ENCODE measurements around the gene LTC4S.
A peak's percentile ranks its signal among the peaks of the same experiment; 100 is the strongest.
"Not testable (repeated sequence)": the region's sequence is repeated elsewhere in the genome, so short reads cannot be mapped to it uniquely, and the experiment has no call there.

The LTC4S gene

GRCh38 chr5:179793468-179794139, at the start of gene LTC4S:
TSS of gene LTC4S (plus strand) at chr5:179793986. CDS start at chr5:179794081, 95 bp downstream.
- DNase-seq: peak; percentile 53

- DNase-seq: not testable (repeated sequence)
Observed at GRCh38 chr5:179744106-179744505, 49.7 kb upstream of the LTC4S start.

DNA sequence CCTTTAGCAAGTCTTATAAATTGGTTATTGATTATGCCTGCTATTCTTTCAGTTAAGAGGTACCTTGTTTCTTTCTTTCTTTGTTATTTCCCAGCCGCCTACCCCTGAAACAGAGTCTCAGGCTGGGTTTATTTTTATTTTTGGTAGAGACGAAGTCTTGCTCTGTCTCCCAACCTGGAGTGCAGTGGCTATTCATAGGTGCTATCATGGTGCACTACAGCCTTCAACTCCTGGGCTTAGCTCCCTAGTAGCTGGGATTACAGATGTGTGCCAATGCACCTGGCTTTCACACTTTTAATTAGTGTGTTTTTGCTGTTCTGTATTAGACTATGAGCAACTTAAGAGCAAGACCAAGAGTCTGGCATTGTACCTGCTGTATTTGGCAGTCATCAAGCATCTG, 46.9 kb upstream of the LTC4S start:
- DNase-seq: no peak

GRCh38 chr5:179747811-179748210, 46.0 kb upstream of the LTC4S start:
- no peak for DNase-seq

- no peak for DNase-seq
Observed at GRCh38 chr5:179749857-179750508, 43.8 kb upstream of the LTC4S start.

DNA sequence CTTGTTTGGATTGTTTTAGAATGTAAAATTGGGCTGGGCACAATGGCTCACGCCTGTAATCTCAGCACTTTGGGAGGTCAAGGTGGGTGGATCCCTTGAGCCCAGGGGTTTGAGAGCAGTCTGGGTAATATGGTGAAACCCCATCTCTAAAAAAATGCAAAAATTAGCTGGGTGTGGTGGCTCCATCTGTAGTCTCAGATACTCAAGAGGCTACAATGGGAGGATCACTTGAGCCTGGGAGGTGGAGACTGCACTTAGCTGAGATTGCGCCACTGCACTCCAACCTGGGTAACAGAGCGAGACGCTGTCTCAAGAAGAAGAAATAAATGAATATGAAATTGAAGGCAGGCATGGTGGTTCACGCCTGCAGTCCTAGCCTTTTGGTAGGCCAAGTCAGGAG, 39.8 kb upstream of the LTC4S start:
- DNase-seq: no peak

- no peak for DNase-seq
Observed at GRCh38 chr5:179755022-179755421, 38.8 kb upstream of the LTC4S start.

DNA sequence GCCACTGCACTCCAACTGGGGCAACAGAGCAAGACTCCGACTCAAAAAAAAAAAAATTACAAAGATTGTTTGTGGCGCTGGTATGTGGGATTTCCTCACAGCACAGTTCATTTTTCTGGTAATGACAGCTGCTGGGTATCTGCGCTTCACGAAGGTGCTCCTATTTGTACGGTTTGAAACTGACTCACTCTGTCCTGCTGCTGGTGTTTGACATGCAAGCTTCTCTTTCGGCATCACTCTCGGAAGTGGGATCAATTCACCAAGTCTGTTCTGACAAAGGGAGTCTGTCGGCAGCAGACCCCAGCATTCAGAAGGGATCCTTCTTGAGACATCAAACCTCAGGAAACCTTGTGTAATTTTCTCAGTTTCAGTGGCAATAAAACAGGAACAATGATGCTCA, 34.8 kb upstream of the LTC4S start:
- no peak for DNase-seq

DNA sequence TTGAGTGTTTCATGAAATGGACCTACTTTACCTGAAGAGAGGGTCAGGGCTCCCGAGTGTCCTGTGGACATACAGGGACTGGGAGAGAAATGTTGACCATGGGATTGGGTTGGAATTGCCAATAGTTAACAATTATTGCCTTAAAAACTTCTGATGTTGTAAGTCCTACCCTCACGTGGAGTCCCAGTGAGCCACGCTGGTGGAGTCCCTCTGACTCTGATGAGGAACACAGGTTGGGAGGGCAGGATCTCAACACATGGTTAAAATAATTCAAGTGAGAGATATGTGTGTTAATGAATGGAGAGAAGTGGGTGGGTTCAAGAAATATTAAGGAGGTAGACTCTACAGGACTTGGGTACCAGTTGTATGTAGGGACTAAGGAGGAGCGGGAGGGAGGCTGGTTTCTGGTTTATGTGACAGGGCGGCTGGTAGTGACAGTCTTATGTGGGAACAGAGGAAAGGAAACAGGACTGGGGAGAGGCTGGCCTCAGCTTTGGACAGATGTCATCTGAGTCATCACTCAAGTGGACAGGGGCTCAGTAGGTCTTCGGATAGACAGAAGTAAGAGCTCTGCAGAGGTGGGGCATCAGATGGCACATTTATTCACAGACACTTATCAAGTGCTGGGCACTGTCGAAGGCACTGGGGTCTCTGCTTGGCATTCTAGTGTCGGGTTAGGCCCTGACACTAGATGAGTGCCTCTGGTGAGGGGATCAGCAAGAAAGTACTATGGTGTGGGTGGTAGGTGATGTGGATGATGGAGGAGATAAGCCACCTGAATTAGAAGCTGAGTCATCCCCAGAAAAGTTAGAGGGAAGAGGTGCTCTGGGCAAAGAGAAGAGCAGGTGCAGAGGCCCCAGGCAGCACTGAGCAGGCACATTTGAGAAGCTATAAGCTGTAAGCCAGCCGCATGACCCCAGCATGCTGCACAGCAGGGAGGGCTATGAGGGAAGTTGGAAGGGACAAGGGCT, 33.9 kb upstream of the LTC4S start:
- peak; percentile 29 for DNase-seq

DNA sequence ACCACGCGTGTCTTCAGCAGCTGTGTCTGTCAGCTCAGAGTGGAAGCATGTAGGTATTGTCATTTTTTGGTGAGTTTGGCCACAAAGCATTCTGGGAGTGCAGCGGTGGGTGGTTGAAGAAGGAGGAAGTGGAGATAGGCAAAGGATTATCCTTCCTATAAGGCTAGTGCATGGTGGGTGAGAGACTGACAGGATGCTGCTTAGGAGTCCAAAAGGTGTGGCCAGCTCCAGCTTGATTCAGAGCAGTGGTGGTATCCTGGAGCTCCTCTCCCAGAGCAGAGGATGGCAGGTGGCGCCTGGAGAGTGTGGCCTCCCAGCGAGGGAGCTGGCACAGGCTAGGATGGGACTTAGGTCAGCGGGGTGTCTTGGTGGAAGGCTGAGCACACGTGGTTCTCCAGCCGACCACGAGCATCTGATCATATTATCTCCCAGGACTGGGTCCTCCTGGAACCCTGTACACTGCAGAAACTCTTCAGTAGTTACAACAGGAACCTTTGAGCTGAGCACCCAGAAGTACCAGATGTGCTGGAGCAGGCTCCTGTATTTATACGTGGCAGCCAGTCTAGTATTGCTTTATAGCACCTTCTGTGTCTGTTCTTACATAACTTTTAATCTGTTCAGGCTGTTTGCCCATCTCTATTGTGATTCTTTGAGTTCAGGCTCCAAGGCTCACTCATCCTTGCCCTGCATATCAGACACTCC, 31.6 kb upstream of the LTC4S start:
- DNase-seq: peak; percentile 30

DNA sequence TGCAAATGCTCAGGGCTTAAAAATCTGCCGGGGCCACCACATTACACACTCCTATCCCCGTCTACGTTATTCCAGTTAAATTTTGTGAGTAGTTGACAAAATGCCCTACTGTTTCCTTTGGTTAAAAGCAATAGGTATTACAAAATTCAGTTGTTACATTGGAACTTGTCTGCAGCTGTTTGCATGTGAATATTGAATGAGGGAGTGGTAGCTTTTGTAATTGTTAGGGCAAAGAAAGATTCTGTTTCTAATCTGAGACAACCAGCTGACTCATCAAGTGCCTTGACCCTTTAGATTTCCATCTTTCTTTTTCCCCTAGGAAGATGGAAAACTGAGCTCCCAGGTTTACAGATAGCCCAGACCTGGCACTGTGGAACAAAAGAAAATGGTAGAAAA, 31.0 kb upstream of the LTC4S start:
- DNase-seq: no peak

DNA sequence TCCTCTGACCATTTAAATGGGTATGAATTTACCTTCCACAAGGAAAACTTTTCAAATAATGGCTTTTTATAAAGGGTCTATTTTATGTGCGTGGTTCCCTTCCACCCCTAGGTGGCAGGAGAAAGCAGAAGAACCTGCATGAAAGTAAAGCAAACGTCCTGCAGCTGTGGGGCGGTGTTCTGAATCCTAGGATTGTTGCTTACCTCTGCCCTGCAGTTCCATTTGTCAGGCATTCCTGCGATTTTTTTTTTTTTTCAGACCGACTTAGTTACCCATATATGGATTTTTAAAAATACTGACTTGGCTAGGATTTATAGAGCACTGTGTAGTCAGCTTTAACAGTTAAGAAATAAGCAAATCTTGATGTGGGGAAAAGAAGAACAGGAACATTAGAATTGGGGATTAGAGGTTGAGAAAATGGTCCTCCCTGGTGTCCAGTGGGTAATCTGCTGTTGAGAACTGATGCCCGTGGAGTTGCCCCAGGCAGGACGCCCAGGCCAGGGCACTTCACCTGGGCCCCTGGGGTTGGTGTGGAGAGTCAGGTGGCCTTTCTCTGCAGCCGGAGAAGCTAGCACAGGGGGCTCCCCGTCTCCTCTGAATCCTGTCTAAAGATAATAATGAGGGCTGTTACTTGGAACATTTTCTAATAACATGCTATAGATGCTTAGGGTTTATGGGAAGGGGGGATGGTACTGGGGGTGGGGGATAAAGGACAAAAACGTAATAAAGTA, 30.4 kb upstream of the LTC4S start:
- peak; percentile 73 for DNase-seq

DNA sequence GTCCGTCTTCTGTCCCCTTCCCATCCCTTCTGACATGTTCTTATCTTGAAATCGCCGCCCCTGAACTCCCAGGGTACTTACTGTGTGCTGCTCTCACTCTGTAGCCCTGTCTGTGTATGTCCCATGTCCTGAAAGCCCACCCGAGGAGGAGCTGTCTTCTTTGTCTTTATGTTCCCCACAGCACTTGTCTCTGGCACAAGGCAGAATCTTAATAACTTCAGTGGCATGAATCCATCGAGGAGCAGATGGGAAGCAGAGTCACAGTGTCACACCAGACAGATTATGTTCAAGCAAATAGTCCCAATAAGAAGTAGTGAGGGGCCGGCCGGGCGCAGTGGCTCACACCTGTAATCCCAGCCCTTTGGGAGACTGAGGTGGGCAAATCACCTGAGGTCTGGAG, 29.7 kb upstream of the LTC4S start:
- no peak for DNase-seq

- DNase-seq: no peak
Observed at GRCh38 chr5:179765400-179765799, 28.4 kb upstream of the LTC4S start.

GRCh38 chr5:179766021-179766725, 27.6 kb upstream of the LTC4S start:
- no peak for DNase-seq

GRCh38 chr5:179766726-179767455, 26.9 kb upstream of the LTC4S start:
- no peak for DNase-seq

GRCh38 chr5:179767496-179768100, 26.2 kb upstream of the LTC4S start:
- DNase-seq: no peak

DNA sequence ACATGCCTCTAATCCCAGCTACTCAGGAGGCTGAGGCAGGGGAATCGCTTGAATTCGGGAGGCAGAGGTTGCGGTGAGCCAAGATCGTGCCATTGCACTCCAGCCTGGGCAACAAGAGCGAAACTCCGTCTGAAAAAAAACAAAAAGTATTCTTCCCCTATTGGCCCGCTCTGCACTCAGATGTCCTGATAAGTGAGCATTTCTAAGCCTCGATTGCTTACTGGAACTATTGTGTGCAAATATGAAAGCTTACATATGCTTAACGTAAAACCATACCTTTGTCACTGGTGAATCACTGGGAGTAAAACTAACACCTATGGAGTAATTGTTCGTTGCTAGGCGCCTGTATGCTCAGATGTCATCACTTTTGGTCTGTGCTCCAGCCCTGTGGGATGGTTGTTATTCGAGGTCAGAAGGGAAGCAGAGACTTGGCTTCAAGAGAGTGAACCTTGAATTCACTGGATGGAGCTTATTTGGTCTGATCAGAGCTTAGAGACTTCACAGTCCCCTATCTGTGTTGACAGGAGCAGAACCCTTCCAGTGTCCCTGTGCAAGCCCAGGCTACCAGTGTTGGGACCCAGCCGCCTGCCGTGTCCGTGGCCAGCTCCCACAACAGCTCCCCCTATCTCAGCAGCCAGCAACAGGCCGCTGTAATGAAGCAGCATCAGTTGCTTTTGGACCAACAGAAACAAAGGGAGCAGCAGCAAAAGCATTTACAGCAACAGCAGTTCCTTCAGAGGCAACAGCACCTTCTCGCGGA, 25.3 kb upstream of the LTC4S start:
- no peak for DNase-seq

DNA sequence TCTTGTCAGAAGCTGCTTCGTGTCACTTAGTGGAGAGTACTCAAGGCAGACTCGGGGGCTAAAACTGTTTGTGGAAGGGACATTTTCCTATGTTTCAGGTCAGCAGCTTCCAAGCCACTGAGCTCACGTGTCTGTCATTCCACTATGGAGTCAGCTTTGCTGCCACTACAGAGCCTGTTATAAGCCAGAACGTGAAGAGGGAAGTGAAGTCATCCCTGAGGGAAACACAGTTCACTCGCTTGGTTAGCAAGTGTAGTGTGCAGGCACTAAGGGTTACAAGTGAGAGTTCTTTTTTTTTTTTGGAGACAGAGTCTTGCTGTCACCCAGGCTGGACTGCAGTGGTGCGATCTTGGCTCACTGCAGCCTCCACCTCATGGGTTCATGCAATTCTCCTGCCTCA, 24.5 kb upstream of the LTC4S start:
- no peak for DNase-seq

GRCh38 chr5:179769796-179770195, 24.0 kb upstream of the LTC4S start:
- no peak for DNase-seq
